Nephron (organoid): ENCODE results near the gene SEC22A.

Source experiments
- H3K27ac Mint-ChIP-seq, 3 experiments: 2 replicates each; pipeline ENCODE4 v1.8.0; 2020; ENCODE audit warnings: mixed read lengths in 3 of 3, mild to moderate bottlenecking in 2 of 3, moderate library complexity in 1 of 3
- H3K27me3 Mint-ChIP-seq: 2 replicates; pipeline ENCODE4 v1.8.0; 2021; ENCODE audit warnings: low read depth, mild to moderate bottlenecking, moderate library complexity, mixed read lengths
- H3K36me3 Mint-ChIP-seq: 2 replicates; pipeline ENCODE4 v1.8.0; 2020; ENCODE audit warnings: low read depth, mixed read lengths
- H3K4me1 Mint-ChIP-seq: 2 replicates; pipeline ENCODE4 v1.8.0; 2020; ENCODE audit warnings: mixed read lengths
- H3K4me3 Mint-ChIP-seq, 3 experiments: 2 replicates each; pipeline ENCODE4 v1.8.0; 2020; ENCODE audit warnings: mild to moderate bottlenecking in 3 of 3, mixed read lengths in 3 of 3, moderate library complexity in 2 of 3
- H3K9me3 Mint-ChIP-seq: 2 replicates; pipeline ENCODE4 v1.8.0; 2020; ENCODE audit warnings: mixed read lengths
- TF ChIP-seq, protein P1 (sequence below), 3 experiments: fragments of 200-600 bp; sonication (generic); IDR thresholded peaks; one replicate each; pipeline ENCODE4 v1.5.0; 2021; ENCODE audit warnings: antibody characterized with exemption in 3 of 3; ENCODE audit not compliant: unreplicated experiment in 3 of 3

The SEC22A gene

GRCh38 chr3:123261666-123262065 is 59.9 kb downstream of the SEC22A start:
- Mint-ChIP-seq H3K36me3 (peaks cover 42% of the 10 kb centered on the region), H3K4me1 (peaks cover 4% of the 10 kb centered on the region), H3K4me3 (no peak overlapping the region), H3K27ac (no peak overlapping the region), H3K9me3 (peaks cover 11% of the 10 kb centered on the region), H3K27me3 (no peaks in the 10 kb centered on the region)
- TF ChIP-seq, protein P1, sequence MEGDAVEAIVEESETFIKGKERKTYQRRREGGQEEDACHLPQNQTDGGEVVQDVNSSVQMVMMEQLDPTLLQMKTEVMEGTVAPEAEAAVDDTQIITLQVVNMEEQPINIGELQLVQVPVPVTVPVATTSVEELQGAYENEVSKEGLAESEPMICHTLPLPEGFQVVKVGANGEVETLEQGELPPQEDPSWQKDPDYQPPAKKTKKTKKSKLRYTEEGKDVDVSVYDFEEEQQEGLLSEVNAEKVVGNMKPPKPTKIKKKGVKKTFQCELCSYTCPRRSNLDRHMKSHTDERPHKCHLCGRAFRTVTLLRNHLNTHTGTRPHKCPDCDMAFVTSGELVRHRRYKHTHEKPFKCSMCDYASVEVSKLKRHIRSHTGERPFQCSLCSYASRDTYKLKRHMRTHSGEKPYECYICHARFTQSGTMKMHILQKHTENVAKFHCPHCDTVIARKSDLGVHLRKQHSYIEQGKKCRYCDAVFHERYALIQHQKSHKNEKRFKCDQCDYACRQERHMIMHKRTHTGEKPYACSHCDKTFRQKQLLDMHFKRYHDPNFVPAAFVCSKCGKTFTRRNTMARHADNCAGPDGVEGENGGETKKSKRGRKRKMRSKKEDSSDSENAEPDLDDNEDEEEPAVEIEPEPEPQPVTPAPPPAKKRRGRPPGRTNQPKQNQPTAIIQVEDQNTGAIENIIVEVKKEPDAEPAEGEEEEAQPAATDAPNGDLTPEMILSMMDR (IDR thresholded peaks at IDR 0.05; ENCODE audit: unreplicated experiment in 3 of 3), result no peak

- H3K27ac Mint-ChIP-seq, result no peak overlapping the region
- H3K4me1 Mint-ChIP-seq, result peaks cover 4% of the 10 kb centered on the region
- peaks cover 48% of the 10 kb centered on the region for H3K36me3 Mint-ChIP-seq
- TF ChIP-seq, protein P1 (IDR thresholded peaks at IDR 0.05; ENCODE audit: unreplicated experiment in 3 of 3), result no peak
- H3K9me3 Mint-ChIP-seq, result peaks cover 14% of the 10 kb centered on the region
- H3K4me3 Mint-ChIP-seq, result no peak overlapping the region
- H3K27me3 Mint-ChIP-seq, result no peaks in the 10 kb centered on the region
Measured at GRCh38 chr3:123262226-123262625, 60.5 kb downstream of the SEC22A start.

DNA sequence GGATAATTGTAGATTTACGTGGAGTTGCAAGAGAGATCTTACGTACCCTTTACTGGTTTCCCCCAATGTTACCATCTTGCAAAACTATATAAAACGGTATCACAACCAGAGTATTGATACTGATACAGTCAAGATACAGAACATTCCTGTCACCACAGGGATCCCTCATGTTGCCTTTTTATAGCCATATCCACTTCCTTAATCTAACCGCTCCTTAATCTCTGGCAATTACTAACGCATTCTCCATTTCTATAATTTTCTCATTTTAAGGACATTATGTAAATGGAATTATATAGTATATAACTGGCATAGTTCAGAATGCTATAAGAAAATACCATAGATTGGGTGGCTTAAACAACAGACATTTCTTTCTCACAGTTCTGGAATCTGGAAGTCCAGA is 61.1 kb downstream of the SEC22A start:
- Mint-ChIP-seq H3K4me1 (peaks cover 4% of the 10 kb centered on the region), H3K27me3 (no peaks in the 10 kb centered on the region), H3K9me3 (peaks cover 14% of the 10 kb centered on the region), H3K36me3 (peaks cover 54% of the 10 kb centered on the region), H3K27ac (no peak overlapping the region), H3K4me3 (no peak overlapping the region)
- TF ChIP-seq, protein P1 (IDR thresholded peaks at IDR 0.05; ENCODE audit: unreplicated experiment in 3 of 3), result no peak

- Mint-ChIP-seq H3K4me1 (no peaks in the 10 kb centered on the region), H3K27ac (no peak overlapping the region), H3K4me3 (no peak overlapping the region), H3K27me3 (no peaks in the 10 kb centered on the region), H3K9me3 (peaks cover 14% of the 10 kb centered on the region), H3K36me3 (peaks cover 60% of the 10 kb centered on the region)
- TF ChIP-seq, protein P1 (IDR thresholded peaks at IDR 0.05; ENCODE audit: unreplicated experiment in 3 of 3), result no peak
Measured at GRCh38 chr3:123263941-123264340, 62.2 kb downstream of the SEC22A start.

- TF ChIP-seq, protein P1 (IDR thresholded peaks at IDR 0.05; ENCODE audit: unreplicated experiment in 3 of 3), result no peak
- H3K4me1 Mint-ChIP-seq, result peaks cover 12% of the 10 kb centered on the region
- H3K9me3 Mint-ChIP-seq, result peaks cover 14% of the 10 kb centered on the region
- no peaks in the 10 kb centered on the region for H3K27me3 Mint-ChIP-seq
- H3K27ac Mint-ChIP-seq, result no peak overlapping the region
- no peak overlapping the region for H3K4me3 Mint-ChIP-seq
- peaks cover 65% of the 10 kb centered on the region for H3K36me3 Mint-ChIP-seq
Measured at GRCh38 chr3:123267821-123268220, 66.1 kb downstream of the SEC22A start.

DNA sequence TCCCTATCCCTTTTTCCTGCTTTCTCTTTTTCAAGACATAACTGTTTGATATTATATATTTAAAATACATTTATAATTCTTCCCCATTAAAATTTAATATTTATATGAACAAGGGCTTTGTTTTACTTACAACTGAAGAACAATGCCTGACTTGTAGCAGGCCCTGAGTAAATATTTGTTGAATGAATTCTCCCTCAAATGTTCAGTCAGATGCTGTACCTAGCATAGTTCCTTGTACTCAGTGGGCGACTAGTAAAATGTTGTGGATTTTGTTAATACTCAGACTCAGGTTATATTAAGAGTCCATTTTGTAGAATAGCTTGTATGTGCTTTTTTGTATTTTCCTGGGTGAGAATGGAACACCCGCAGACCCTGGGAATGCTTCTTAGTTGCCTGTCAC is 69.1 kb downstream of the SEC22A start:
- Mint-ChIP-seq H3K9me3 (peaks cover 12% of the 10 kb centered on the region), H3K27me3 (no peaks in the 10 kb centered on the region)

More for the DNA sequence above, 69.1 kb downstream of the SEC22A start:
- H3K4me3 Mint-ChIP-seq, result no peak overlapping the region
- TF ChIP-seq, protein P1 (IDR thresholded peaks at IDR 0.05; ENCODE audit: unreplicated experiment in 3 of 3), result no peak
- H3K27ac Mint-ChIP-seq, result peak overlapping the region in 1 of 3 experiments; percentile 60
- peaks cover 49% of the 10 kb centered on the region for H3K36me3 Mint-ChIP-seq
- H3K4me1 Mint-ChIP-seq, result peaks cover 12% of the 10 kb centered on the region
